22Rv1 (cell line): ENCODE results near the gene SMTN.
A peak's percentile ranks its signal among the peaks of the same experiment; 100 is the strongest.
"Not testable (repeated sequence)": the region's sequence is repeated elsewhere in the genome, so short reads cannot be mapped to it uniquely, and the experiment has no call there.

Experiments
- H3K27ac ChIP-seq: fragments of 450-650 bp; 2 replicates; pipeline ENCODE4 v1.5.1; 2017
- ZFX ChIP-seq: fragments of 450-650 bp; IDR thresholded peaks from 2 replicates; pipeline ENCODE4 v1.6.1; 2017; ENCODE audit warnings: antibody characterized with exemption, borderline replicate concordance
- TF ChIP-seq, protein P1 (sequence below): fragments of 450-650 bp; IDR thresholded peaks from 2 replicates; pipeline ENCODE4 v1.5.1; 2017; ENCODE audit warnings: mild to moderate bottlenecking

SMTN gene

DNA sequence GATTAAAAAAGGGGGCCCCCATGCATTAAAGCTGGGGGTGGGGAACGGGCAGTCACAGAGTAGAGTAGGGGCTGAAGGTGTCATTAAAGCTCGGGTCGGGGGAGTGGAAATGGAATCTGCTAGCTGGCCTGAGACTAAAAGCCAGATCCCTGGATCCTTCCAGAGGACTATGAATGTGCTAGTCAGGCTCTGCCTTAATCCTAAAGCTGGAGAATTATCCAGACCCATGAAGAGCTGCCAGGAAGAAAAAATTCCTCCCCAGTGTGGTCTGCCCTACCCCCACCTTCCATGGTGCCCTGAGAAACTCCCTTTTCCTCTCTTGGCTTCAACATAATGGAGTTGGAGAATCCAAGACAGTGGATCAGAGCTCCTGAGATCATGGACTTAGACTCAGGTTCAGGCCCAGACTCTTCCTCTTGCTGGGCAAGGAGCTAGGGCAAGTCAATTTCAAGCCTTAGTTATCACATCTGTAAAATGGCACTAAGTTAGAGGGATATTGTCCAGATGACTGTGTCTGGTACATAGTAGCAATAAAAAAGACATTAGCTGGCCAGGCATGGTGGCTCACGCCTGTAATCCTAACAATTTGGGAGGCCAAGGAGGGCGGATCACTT lies 24.0 kb upstream of the SMTN start:
- no peak overlapping the region for H3K27ac ChIP-seq
- TF ChIP-seq, protein P1, sequence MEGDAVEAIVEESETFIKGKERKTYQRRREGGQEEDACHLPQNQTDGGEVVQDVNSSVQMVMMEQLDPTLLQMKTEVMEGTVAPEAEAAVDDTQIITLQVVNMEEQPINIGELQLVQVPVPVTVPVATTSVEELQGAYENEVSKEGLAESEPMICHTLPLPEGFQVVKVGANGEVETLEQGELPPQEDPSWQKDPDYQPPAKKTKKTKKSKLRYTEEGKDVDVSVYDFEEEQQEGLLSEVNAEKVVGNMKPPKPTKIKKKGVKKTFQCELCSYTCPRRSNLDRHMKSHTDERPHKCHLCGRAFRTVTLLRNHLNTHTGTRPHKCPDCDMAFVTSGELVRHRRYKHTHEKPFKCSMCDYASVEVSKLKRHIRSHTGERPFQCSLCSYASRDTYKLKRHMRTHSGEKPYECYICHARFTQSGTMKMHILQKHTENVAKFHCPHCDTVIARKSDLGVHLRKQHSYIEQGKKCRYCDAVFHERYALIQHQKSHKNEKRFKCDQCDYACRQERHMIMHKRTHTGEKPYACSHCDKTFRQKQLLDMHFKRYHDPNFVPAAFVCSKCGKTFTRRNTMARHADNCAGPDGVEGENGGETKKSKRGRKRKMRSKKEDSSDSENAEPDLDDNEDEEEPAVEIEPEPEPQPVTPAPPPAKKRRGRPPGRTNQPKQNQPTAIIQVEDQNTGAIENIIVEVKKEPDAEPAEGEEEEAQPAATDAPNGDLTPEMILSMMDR, result no peak
- no peak for TF ChIP-seq ZFX

DNA sequence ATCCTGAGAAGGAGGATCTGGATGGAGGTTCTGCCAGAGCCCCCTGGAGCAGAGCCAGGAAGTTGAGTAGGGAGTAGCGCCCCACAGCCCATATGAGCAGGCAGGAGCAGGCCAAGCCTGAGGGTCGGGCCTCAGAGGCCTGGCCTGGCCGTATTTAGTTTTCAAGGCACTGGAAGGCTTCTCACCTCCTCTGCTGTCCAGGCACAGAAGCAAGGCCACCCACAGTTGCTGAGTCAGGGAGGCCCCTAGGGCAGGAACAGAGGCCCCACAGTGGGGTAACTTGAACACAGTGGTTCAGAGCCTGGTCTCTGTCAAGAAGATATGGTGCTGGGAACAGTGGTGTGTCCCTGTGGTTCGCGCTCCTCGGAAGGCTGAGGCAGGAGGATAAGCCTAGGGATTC lies 21.5 kb upstream of the SMTN start:
- not testable (repeated sequence) for H3K27ac ChIP-seq

DNA sequence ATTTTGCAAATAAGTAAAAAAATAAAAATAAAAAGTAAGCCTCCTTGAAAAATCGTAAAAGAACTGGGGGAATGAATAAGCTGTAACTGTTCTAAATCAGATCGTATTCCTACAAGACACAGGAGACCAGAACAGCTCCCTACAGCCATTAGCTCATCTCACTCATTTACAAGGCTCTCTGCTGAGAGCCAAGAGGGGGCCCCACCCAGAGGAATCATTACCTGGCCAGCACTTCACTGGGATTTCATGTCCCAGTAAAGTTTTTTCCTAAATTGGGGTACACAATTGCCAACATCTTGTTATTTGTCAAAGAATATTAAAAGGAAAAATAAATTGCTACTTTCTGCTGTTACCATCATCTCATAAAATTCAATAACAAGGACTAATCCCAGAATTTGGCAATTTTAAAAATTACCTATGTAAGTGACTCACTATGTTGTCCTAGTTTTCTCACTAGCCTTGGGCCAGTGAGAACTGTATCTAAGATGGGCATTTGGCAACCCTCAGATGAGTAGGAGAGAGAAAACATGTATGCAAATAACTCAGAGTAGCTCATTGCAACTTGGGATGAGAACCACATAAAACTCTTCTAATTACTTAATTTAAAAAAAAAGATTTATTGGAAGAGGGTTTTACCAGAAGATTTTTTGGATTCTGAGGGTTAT lies 18.4 kb upstream of the SMTN start:
- peak overlapping the region; percentile 83 for H3K27ac ChIP-seq
- TF ChIP-seq, protein P1, result no peak
- no peak for TF ChIP-seq ZFX

DNA sequence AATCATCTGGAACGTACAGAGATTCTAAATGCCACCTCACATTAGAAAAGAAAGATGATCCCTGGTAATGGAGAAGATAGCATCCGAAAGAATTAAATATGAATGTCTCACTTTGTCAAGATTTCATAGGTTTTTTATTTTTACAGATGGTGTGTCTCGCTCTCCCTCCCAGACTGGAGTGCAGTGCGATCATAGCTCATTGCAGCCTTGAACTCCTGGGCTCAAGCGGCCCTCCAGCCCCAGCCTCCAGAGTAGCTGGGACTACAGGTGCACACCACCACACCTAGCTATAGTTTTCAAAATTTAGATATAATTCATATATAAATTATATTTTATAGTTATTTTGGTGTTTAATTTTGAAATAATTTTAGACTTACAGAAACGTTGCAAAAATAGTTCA lies 16.7 kb upstream of the SMTN start:
- peak overlapping the region; percentile 83 for H3K27ac ChIP-seq
- TF ChIP-seq, protein P1, result no peak
- no peak for TF ChIP-seq ZFX

DNA sequence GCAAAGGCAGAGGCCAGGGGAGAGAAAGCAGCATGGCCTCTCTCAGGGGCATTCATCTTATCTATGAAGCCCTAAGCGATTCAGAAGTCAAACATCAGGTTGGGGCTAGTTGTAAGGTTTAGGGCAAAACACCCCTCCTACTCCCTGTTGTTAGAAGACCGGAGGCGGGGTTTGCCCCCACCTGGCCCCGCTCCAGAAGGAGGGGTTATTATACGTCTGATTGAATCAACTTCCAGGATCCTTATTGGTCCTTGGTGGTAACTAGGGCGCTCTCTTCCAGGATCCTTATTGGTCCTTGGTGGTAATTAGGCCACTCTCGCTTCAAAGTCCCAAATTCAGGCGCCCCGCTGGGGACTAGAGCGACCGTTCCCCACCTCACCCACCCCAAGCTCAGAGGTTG lies 12.1 kb upstream of the SMTN start:
- H3K27ac ChIP-seq, result no peak overlapping the region
- TF ChIP-seq, protein P1, result no peak
- no peak for TF ChIP-seq ZFX

GRCh38 chr22:31069691-31070314 lies 11.3 kb upstream of the SMTN start:
- not testable (repeated sequence) for H3K27ac ChIP-seq

DNA sequence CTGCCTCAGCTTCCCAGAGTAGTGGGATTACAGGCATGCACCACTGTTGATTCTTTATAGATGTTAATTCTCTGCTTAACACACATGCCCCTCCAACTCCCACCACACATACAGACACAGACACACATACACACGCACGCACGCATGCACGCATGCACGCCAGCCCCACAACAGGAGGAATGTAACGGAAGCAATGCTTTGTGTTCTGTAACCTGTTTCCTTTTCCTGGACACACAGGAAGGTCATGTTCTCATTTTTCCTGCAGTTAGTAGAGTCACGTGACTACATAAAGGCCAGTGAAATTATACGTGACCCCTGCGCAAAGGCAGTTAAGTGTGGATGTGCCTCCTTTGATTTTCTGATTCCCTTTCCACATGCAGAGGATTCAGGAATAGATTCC lies 8.0 kb upstream of the SMTN start:
- H3K27ac ChIP-seq, result not testable (repeated sequence)

GRCh38 chr22:31073545-31074145 lies 7.5 kb upstream of the SMTN start:
- not testable (repeated sequence) for H3K27ac ChIP-seq

- no peak for TF ChIP-seq ZFX
- TF ChIP-seq, protein P1, result no peak
Measured at GRCh38 chr22:31075961-31076360, 5.2 kb upstream of the SMTN start.

More at GRCh38 chr22:31075961-31076360, 5.2 kb upstream of the SMTN start:
- H3K27ac ChIP-seq, result no peak overlapping the region
